Activated CD8-positive, alpha-beta memory T cell treated with anti-CD3 and anti-CD28 coated beads, Interleukin-2, amount 10 ng/mL, durations not matched to agents 7 days and 5 days (primary cell): Measurements from ENCODE around the gene CRACDL. TPM values are rescaled to one million over a fixed set of nuclear protein-coding genes. Genes with fewer than 3 reads are reported as not detected.

ENCODE experiments used
- ATAC-seq: fragments of 150-1000 bp; cut with Tn5 transposase; one replicate; pipeline ENCODE4 v1.10.0; 2021; ENCODE audit warnings: moderate library complexity
- CTCF ChIA-PET: fragments of 350-600 bp; sonication (Branson Sonifier 250); formaldehyde crosslinking; loops from one replicate; lab custom pipeline; 2021; ENCODE audit warnings: antibody characterized with exemption; lab: Charles Lee
- DNase-seq: peaks from one replicate; pipeline ENCODE4 v3.0.0-alpha.2; 2020
- H3K27ac Mint-ChIP-seq: one replicate; pipeline ENCODE4 v1.8.0; 2021; ENCODE audit warnings: mild to moderate bottlenecking, mixed read lengths
- H3K27me3 Mint-ChIP-seq: one replicate; pipeline ENCODE4 v1.8.0; 2021; ENCODE audit warnings: mixed read lengths
- H3K36me3 Mint-ChIP-seq: one replicate; pipeline ENCODE4 v1.8.0; 2021; ENCODE audit warnings: mild to moderate bottlenecking, mixed read lengths
- H3K4me1 Mint-ChIP-seq: one replicate; pipeline ENCODE4 v1.8.0; 2021; ENCODE audit warnings: mixed read lengths
- H3K4me3 Mint-ChIP-seq: one replicate; pipeline ENCODE4 v1.8.0; 2021; ENCODE audit warnings: mild to moderate bottlenecking, moderate library complexity, mixed read lengths
- H3K9me3 Mint-ChIP-seq: one replicate; pipeline ENCODE4 v1.8.0; 2022; ENCODE audit warnings: low read depth, mixed read lengths
- total RNA-seq, 2 experiments: library from RNA; stranded (reverse); gene quantifications; one replicate each; pipeline ENCODE4 v1.2.3, GENCODE V29; 2021

Gene CRACDL
- total RNA-seq, 2 experiments from 2014 or later: 0.18 to 0.35 TPM

- CTCF ChIA-PET: interaction anchor here (0.9 to 1.8 kb wide), 3 partner anchors 8 to 176 kb away, joined by 4 to 8 read pairs (median 4); no protein-coding TSS in a partner anchor
- ATAC-seq: no peak
- no peak overlapping the region for H3K27ac Mint-ChIP-seq
- peaks cover 7% of the 10 kb centered on the region for H3K27me3 Mint-ChIP-seq
- H3K9me3 Mint-ChIP-seq: no peaks in the 10 kb centered on the region
- H3K36me3 Mint-ChIP-seq: no peaks in the 10 kb centered on the region
- no peak for DNase-seq
- H3K4me3 Mint-ChIP-seq: no peak overlapping the region
- H3K4me1 Mint-ChIP-seq: peaks cover 28% of the 10 kb centered on the region
Measured at GRCh38 chr2:98825020-98825350, 111.0 kb downstream of the CRACDL start.

GRCh38 chr2:98824256-98825019 is 111.6 kb downstream of the CRACDL start:
- CTCF ChIA-PET: interaction anchor here (0.8 to 1.8 kb wide), 7 partner anchors 9 to 215 kb away, joined by 3 to 8 read pairs (median 4); no protein-coding TSS in a partner anchor
- Mint-ChIP-seq H3K36me3 (no peaks in the 10 kb centered on the region), H3K4me1 (peaks cover 22% of the 10 kb centered on the region), H3K9me3 (no peaks in the 10 kb centered on the region), H3K4me3 (no peak overlapping the region), H3K27me3 (peaks cover 7% of the 10 kb centered on the region), H3K27ac (no peak overlapping the region)
- ATAC-seq: no peak
- no peak for DNase-seq

GRCh38 chr2:98823196-98824170 is 112.5 kb downstream of the CRACDL start:
- Mint-ChIP-seq H3K4me1 (peaks cover 13% of the 10 kb centered on the region), H3K27ac (peak overlapping the region; percentile 6), H3K27me3 (peaks cover 7% of the 10 kb centered on the region), H3K4me3 (peak overlapping the region; percentile 69), H3K36me3 (no peaks in the 10 kb centered on the region), H3K9me3 (no peaks in the 10 kb centered on the region)
- DNase-seq (no peak), ATAC-seq (no peak)
- CTCF ChIA-PET: interaction anchor here (0.8 to 2.5 kb wide), 13 partner anchors 10 to 214 kb away, joined by 3 to 14 read pairs (median 3); no protein-coding TSS in a partner anchor

DNA sequence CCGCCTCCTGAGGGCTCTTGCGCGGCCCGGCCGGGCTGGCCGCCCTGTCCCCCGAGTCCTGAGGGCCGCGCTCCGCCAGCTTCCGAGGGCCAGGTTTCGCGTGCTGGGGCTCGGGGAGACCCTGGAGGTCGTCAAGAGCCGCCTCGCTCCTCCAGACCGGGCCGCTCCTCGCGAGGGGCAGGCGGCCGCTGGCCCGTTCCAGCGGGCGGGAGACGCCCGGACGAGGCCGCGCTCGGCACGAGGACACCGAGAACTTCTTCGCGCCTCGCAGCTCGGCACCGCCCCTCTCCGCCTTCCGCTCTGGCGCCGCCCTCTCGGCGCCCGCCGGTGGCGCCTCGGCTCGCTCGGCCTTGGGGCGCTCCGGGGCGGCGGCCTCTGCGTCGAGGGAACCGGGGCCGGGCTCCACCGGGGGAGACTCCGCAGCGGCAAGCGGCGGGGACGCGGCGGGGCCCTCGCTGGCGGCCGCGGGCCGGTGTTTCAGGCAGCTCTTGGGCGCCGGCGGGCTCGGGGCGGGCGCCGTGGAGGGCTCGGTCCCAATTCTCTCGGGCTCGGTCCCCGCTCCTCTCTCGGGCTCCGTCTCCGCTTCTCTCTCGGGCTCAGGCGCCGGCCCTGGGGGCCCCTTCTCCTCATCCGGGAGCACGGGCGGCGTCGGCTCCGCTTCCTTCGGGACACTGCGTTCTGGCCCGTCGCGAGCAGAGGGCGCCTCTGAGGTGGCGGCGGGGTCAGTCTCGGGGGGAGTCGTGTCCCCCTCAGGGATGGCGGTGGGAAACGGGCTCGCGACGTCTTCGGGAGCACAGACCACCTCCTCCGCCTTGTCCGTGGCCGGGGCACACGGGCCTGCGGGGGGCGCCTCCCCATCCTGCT is 113.5 kb downstream of the CRACDL start:
- CTCF ChIA-PET: interaction anchor here (0.6 to 2.5 kb wide), 22 partner anchors 14 to 201 kb away, joined by 3 to 14 read pairs (median 3); no protein-coding TSS in a partner anchor
- H3K27me3 Mint-ChIP-seq: peaks cover 7% of the 10 kb centered on the region
- peaks cover 5% of the 10 kb centered on the region for H3K4me1 Mint-ChIP-seq
- no peaks in the 10 kb centered on the region for H3K9me3 Mint-ChIP-seq
- H3K27ac Mint-ChIP-seq: no peak overlapping the region
- H3K36me3 Mint-ChIP-seq: no peaks in the 10 kb centered on the region
- peak overlapping the region; percentile 18 for H3K4me3 Mint-ChIP-seq
- ATAC-seq (peak; percentile 97), DNase-seq (peak; percentile 72)

DNA sequence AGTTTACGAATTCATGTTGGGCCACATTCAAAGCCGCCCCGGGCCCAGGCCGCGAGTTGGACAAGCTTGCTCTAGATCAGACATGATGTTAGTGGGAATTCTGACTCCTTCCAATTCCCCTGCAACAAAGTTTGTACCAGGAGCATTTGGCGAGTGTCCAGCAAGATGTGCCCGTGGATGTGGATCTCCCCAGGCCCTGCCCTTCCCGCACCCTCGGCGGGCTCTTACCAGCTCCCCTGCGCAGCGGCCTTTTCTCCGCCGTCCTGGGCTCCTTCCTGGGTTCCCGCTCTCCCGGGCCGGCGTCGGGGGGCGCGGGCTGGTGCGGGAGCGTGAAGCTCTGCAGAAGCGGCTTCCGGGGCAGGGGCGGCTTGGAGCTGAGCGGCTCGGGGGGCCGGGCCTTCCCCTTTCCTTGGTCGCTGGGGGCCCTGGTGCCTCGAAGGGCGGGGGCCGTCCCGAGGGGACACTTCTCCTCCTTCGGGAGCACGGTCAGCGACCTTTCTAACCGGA is 114.3 kb downstream of the CRACDL start:
- H3K4me3 Mint-ChIP-seq: peak overlapping the region; percentile 12
- no peak overlapping the region for H3K27ac Mint-ChIP-seq
- no peaks in the 10 kb centered on the region for H3K36me3 Mint-ChIP-seq
- no peak for DNase-seq
- no peaks in the 10 kb centered on the region for H3K9me3 Mint-ChIP-seq
- H3K4me1 Mint-ChIP-seq: peaks cover 5% of the 10 kb centered on the region
- no peak for ATAC-seq
- CTCF ChIA-PET: interaction anchor here (0.6 to 2.5 kb wide), 21 partner anchors 15 to 200 kb away, joined by 3 to 14 read pairs (median 3); no protein-coding TSS in a partner anchor
- H3K27me3 Mint-ChIP-seq: peaks cover 7% of the 10 kb centered on the region

DNA sequence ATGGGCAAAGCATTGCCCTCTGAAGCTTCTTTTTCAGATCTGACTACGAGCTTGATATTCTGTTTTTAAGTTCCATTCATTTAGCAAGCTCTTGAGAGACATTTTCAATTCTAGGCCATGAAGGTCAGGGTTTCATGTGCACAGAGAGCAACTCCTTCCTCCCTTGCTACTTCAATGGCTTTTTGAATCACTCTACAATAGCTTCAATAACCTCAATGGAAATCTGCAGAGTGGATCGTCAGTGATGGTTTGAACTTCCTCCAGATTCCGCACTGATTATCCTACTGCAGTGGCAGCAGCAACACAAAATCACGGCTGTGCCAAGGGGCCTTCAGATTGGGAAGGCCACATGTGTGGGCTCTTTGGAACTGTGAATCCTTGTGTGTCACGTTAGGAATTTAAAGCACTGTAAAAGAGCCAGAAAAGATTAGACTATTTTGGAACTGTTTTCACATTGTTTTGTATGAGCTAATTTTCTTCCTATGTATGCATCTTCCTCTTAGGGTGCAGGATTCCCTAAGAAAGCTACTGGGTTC is 116.7 kb downstream of the CRACDL start:
- Mint-ChIP-seq H3K4me1 (peaks cover 5% of the 10 kb centered on the region), H3K9me3 (no peaks in the 10 kb centered on the region), H3K27ac (no peak overlapping the region), H3K36me3 (peaks cover 1% of the 10 kb centered on the region), H3K4me3 (no peak overlapping the region), H3K27me3 (peaks cover 13% of the 10 kb centered on the region)
- CTCF ChIA-PET: interaction anchor here (0.7 to 2.9 kb wide), 2 partner anchors 13 to 170 kb away, joined by 3 to 13 read pairs; no protein-coding TSS in a partner anchor
- no peak for ATAC-seq
- no peak for DNase-seq

GRCh38 chr2:98818164-98818563 is 117.9 kb downstream of the CRACDL start:
- H3K36me3 Mint-ChIP-seq: peaks cover 1% of the 10 kb centered on the region
- no peak overlapping the region for H3K4me3 Mint-ChIP-seq
- DNase-seq: no peak
- no peak overlapping the region for H3K27ac Mint-ChIP-seq
- CTCF ChIA-PET: interaction anchor here (1.7 to 2.9 kb wide), 2 partner anchors 12 to 169 kb away, joined by 5 to 13 read pairs; no protein-coding TSS in a partner anchor
- peaks cover 7% of the 10 kb centered on the region for H3K27me3 Mint-ChIP-seq
- no peak for ATAC-seq
- no peaks in the 10 kb centered on the region for H3K9me3 Mint-ChIP-seq
- H3K4me1 Mint-ChIP-seq: no peaks in the 10 kb centered on the region

DNA sequence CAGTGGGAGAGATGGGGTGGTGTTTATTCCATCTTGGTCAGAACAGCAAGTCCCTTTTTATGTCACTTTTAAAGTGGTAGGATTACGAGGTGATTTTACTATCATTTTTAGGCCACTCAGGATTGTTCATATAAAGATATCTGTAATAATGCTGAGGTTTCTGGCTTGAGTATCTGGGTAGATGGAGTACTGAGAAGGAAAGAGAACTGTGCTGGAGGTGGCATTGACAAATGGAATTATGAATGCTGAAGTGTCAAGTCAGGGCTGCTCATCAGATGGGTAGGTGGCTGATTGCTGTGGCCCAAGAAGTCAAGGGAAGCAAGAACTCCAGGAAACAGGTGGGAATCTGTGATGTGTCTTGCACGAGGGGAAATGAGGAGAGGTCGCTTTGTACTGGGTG is 119.7 kb downstream of the CRACDL start:
- CTCF ChIA-PET: no interaction called here
- Mint-ChIP-seq H3K27me3 (peaks cover 12% of the 10 kb centered on the region), H3K4me1 (no peaks in the 10 kb centered on the region), H3K27ac (no peak overlapping the region), H3K4me3 (no peak overlapping the region), H3K9me3 (no peaks in the 10 kb centered on the region), H3K36me3 (peaks cover 1% of the 10 kb centered on the region)
- no peak for DNase-seq
- ATAC-seq: no peak

DNA sequence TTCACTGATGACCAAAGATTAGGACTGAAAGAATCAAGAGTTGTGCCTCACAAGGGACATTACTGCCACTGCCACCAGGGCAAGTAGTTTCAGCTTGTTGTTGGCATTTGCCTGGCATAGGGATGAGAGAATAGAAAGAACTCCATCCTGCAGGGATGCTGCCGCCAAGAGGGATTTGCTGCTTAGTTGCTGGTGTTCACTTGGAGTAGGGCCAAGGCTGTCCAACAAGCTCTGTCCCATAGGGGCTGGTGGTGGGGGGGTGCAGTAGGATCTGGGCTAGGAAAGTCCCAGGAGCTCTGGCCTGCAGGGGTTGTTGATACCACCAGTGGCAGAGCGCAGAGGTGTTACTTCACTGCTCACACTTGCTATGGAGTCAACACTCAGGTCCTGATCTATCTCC is 120.2 kb downstream of the CRACDL start:
- ATAC-seq (no peak), DNase-seq (no peak)
- Mint-ChIP-seq H3K4me1 (no peaks in the 10 kb centered on the region), H3K4me3 (no peak overlapping the region), H3K27me3 (peaks cover 12% of the 10 kb centered on the region), H3K9me3 (no peaks in the 10 kb centered on the region), H3K36me3 (peaks cover 1% of the 10 kb centered on the region), H3K27ac (no peak overlapping the region)
- CTCF ChIA-PET: no interaction called here

- Mint-ChIP-seq H3K9me3 (no peaks in the 10 kb centered on the region), H3K27ac (no peak overlapping the region), H3K4me3 (no peak overlapping the region), H3K36me3 (peaks cover 1% of the 10 kb centered on the region), H3K27me3 (peaks cover 12% of the 10 kb centered on the region), H3K4me1 (peaks cover 6% of the 10 kb centered on the region)
- ATAC-seq: no peak
- no peak for DNase-seq
- CTCF ChIA-PET: no interaction called here
Measured at GRCh38 chr2:98811766-98812165, 124.3 kb downstream of the CRACDL start.

GRCh38 chr2:98810588-98810928 is 125.5 kb downstream of the CRACDL start:
- Mint-ChIP-seq H3K36me3 (peaks cover 1% of the 10 kb centered on the region), H3K9me3 (no peaks in the 10 kb centered on the region), H3K27ac (no peak overlapping the region), H3K27me3 (peaks cover 12% of the 10 kb centered on the region), H3K4me1 (peaks cover 8% of the 10 kb centered on the region), H3K4me3 (no peak overlapping the region)
- DNase-seq (no peak), ATAC-seq (no peak)
- CTCF ChIA-PET: no interaction called here

- H3K4me1 Mint-ChIP-seq: peaks cover 8% of the 10 kb centered on the region
- CTCF ChIA-PET: no interaction called here
- peaks cover 9% of the 10 kb centered on the region for H3K27me3 Mint-ChIP-seq
- no peaks in the 10 kb centered on the region for H3K9me3 Mint-ChIP-seq
- H3K36me3 Mint-ChIP-seq: peaks cover 1% of the 10 kb centered on the region
- no peak overlapping the region for H3K27ac Mint-ChIP-seq
- ATAC-seq: no peak
- H3K4me3 Mint-ChIP-seq: no peak overlapping the region
- DNase-seq: no peak
Measured at GRCh38 chr2:98809878-98810587, 126.0 kb downstream of the CRACDL start.
